Epithelial cell of prostate (primary cell): ENCODE measurements around the gene SPTLC1.

Experiments
- DNase-seq: peaks from one replicate; pipeline ENCODE4 v3.0.0-alpha.2; 2011; ENCODE audit warnings: low read depth, low spot score
- H3K27ac ChIP-seq: fragments of 450-650 bp; 2 replicates; pipeline ENCODE4 v1.5.1; 2017; ENCODE audit warnings: mild to moderate bottlenecking

SPTLC1 gene

DNA sequence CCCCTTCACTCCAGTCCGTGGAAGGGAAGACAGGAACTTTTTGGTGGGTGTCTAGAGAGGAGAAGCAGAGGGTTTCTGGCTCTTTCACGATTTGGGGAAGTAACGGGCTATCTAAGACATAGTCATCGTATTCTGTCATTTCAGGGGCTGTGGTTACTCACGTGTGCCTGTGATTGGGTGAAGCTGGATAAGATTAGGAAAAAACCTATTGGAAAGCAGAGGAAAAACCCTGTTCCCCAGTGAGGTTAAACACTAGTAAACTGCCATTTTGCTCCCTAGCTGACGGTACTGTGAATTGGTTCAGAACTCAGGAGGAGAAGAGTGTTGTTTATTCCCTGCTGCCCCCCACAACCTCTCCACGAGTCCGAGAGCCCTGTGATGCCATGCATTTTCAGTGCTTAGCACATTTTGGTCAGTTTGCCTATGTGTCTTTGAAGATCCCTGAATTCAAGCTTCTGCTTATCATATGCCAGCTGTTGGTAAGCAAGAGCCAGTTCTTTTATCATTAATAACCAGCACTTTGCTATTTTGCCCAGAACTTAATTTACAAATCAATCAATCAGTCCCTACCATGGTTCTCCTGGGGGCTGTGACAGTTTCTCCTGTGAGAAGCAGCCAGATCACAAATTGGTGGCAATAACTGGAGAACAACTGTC is 120.1 kb downstream of the SPTLC1 start:
- DNase-seq = no peak
- no peak overlapping the region for H3K27ac ChIP-seq

DNA sequence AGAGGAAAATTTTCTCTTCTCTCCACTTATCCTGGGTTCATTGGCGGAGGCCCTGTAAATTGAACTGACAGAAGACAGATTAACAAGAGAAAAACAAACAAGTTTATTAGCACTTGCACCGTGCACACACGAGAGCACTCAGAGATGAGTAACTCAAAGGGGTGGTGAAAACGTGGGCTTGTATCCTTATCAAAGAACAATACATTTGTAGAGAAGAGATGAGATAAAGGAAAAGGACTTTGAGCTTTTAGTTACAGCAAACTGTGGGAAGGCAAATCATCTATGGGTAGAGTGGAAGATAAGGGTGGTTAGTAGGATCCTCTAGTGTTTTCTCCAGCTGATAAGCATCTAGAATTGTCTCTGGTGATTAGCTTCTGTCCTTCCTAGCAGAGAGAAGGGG is 120.8 kb downstream of the SPTLC1 start:
- no peak for DNase-seq
- H3K27ac ChIP-seq = no peak overlapping the region

DNA sequence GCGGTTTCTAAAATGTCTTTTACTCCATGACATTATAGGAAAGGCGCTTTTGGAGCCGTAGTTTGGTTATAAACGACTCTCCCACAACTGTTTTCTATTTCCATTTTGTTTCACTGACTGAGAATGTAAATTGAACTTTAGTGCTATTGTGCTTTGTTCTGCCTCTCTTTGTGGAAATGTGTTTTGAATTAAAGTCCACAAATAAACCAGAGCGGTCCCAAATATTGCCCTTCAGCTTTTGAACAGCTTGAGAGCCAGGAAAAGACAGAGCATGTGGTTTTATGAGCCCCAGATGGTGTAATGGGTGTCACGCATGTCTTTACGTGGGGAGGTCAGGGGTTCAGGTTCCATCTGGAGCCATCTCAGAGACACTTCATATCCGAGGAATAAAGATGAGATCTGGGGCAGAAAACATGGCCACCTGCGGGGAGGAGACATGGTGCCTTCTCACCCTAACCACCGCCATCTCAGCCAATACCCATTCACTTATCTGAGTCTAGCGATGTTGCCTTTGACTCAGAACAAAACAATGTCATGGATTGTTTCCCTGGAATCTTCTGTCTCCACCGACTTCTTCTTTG is 122.7 kb downstream of the SPTLC1 start:
- DNase-seq = no peak
- H3K27ac ChIP-seq = no peak overlapping the region

DNA sequence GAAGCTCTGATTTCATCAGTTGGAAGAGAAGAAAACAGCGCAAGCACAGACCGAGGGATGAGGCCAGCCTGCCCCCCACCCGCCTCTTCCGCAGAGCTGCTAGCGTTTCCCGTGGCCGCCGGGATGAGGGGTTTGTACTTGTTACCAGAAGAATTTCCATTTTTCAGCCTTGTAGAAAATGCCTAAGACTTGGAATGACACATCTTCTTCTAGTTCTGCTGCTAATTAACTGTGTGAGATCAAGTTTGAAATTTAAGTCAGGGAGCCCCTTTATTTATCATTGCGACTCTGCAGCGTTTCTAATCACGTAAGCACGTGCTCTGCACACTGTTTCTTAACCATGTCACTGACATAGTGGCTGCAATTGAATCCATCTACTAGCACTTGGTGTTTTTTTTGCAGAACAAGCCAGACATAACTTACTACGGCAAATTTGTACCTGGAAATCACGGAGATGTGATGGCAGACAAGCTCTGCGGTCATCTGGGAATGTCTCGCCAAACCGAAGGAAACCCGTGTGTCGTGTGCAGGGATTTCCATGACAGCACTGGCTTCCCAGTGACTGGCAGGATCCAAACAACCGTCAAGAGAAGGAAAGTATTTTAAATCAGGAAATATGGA is 123.4 kb downstream of the SPTLC1 start:
- no peak for DNase-seq
- H3K27ac ChIP-seq = no peak overlapping the region

DNA sequence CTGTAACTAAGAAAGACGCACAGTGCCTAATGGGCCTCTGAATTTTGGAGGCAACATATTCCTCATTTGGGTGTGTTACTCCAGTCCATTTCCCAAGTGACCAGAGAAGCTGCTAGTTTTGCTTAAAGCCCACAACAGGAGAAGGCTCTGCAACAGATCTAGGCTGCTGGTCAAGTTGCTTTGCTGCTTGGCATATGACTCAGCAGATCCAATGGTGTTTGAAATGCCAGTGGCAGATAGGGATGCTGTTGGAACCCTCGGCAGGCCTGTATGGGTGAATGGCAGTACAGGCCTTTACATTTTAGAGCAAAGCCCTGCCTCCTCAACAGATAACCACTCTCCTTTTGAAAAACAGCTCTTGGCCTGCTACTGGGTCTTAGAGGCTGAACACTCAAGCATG is 129.0 kb downstream of the SPTLC1 start:
- no peak for DNase-seq

DNA sequence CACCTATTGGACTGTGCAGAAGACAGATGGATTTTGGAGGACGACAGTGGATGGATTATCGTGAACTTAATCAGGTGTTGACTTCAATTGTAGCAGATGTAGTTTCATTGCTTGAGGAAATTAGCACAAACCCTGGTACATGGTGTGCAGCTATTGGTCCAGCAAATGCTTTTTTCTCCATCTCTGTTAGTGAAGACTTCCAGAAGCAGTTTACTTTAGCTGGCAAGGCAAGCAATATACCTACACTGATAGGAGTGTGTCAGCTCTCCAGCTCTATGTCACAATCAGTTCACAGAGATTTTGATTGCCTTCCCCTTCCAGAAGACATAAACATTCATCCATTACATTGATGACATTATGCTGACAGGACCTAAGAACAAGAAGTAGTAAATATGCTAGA is 129.5 kb downstream of the SPTLC1 start:
- no peak for DNase-seq
- H3K27ac ChIP-seq = no peak overlapping the region

More for the DNA sequence above, 129.0 kb downstream of the SPTLC1 start:
- H3K27ac ChIP-seq = no peak overlapping the region
